ENCODE results near the gene PLXDC2. TPM values are rescaled to one million over a fixed set of nuclear protein-coding genes. Genes with fewer than 3 reads are reported as not detected.

PLXDC2 gene
- total and polyA plus RNA-seq, 4 donors, result 11.8 to 99.6 (median 40.8) TPM

DNA sequence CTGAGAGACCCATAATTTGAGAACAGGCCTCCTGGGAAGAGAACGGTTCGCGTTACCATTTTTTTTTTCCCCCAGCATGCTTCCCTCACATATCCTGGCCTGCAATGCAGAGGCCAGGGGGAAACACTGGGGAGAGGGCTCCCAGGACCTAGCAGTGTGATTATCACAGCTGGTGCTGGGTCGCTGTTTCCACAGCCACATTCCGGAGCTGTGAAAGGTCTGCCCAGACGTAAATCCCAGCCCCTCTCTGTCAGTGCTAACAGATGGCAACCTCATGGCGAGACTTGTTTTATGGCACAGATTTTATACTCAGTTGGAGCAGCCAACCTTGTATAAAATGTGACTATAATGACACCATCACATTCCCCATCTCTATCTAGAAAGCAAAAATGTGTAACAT, 150.5 kb downstream of the PLXDC2 start:
- peaks cover 0 to 36% (median 5%) of the 10 kb centered on the region in 5 donors for H3K4me1 ChIP-seq (ENCODE audit: control insufficient read depth in 5 of 5, insufficient read depth in 5 of 5, low read length in 5 of 5)
- peak; percentile 59 to 65 (median 64) for DNase-seq
- H3K36me3 ChIP-seq (ENCODE audit: control insufficient read depth in 4 of 4, insufficient read depth in 4 of 4, low read length in 4 of 4), result peaks cover 0 to 2% (median 0%) of the 10 kb centered on the region in 4 donors
- no peak overlapping the region for H3K4me3 ChIP-seq
- no peaks in the 10 kb centered on the region for H3K27me3 ChIP-seq (ENCODE audit: control insufficient read depth in 3 of 3, insufficient read depth in 3 of 3, low read length in 2 of 3)
- no peaks in the 10 kb centered on the region for H3K9me3 ChIP-seq (ENCODE audit: control insufficient read depth in 4 of 4, insufficient read depth in 3 of 4, low read length in 3 of 4)
- TF ChIP-seq, protein P1, sequence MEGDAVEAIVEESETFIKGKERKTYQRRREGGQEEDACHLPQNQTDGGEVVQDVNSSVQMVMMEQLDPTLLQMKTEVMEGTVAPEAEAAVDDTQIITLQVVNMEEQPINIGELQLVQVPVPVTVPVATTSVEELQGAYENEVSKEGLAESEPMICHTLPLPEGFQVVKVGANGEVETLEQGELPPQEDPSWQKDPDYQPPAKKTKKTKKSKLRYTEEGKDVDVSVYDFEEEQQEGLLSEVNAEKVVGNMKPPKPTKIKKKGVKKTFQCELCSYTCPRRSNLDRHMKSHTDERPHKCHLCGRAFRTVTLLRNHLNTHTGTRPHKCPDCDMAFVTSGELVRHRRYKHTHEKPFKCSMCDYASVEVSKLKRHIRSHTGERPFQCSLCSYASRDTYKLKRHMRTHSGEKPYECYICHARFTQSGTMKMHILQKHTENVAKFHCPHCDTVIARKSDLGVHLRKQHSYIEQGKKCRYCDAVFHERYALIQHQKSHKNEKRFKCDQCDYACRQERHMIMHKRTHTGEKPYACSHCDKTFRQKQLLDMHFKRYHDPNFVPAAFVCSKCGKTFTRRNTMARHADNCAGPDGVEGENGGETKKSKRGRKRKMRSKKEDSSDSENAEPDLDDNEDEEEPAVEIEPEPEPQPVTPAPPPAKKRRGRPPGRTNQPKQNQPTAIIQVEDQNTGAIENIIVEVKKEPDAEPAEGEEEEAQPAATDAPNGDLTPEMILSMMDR (IDR thresholded peaks at IDR 0.05; ENCODE audit: control extremely low read depth, extremely low read depth), result no peak
- no peak overlapping the region for H3K9ac ChIP-seq (ENCODE audit: insufficient read depth in 1 of 2, low read length in 2 of 2)
- no peak for ATAC-seq (ENCODE audit: insufficient read depth, low FRiP score)
- no peak overlapping the region for H3K27ac ChIP-seq (ENCODE audit: low read depth in 1 of 2, low read length in 1 of 2)
- 81 to 85% methylated on average over 7 of the region's 7 CpGs for WGBS, 2 donors

DNA sequence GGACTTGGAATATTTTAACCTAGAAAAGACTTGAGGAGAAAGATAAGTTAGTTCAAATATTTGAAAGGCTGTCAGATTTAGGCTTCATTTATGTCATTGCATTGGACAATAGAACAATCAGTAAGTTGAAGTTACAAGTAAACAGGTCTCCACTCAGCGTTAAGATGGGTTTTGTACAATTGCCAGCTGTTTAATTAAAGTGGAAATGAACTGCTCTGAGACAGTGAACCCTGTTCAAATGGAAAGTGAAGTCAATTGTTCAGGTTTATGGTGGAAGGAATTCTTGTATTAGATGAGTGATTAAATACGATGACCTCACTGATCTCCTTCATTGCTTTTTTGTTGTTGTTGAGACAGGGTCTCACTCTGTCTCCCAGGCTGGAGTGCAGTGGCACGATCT, 151.7 kb downstream of the PLXDC2 start:
- WGBS, 2 donors, result 71 to 90% methylated on average over 3 of the region's 3 CpGs
- TF ChIP-seq, protein P1 (IDR thresholded peaks at IDR 0.05; ENCODE audit: control extremely low read depth, extremely low read depth), result no peak
- no peak for DNase-seq

DNA sequence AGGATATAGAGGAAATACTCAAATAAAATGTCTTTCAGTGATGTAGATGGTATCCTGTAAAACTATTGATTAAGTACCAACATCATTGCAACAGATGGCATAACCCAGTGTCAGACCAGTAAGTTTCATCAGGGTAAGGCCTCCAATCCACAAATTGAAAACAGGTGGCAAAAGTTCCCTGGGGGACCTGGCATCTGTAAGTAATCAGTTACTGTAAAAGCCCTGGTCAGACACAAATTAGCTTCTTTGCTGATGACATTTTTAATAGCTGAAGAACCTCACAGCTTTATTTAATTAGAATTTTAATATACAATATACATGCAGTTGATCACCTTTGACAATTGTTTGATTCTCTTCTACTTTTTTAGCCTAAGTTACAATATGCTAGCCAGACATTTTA, 152.5 kb downstream of the PLXDC2 start:
- no peak overlapping the region for H3K4me3 ChIP-seq
- no peak overlapping the region for H3K9ac ChIP-seq (ENCODE audit: insufficient read depth in 1 of 2, low read length in 2 of 2)
- H3K36me3 ChIP-seq (ENCODE audit: control insufficient read depth in 4 of 4, insufficient read depth in 4 of 4, low read length in 4 of 4), result peaks cover 0 to 2% (median 0%) of the 10 kb centered on the region in 4 donors
- H3K4me1 ChIP-seq (ENCODE audit: control insufficient read depth in 5 of 5, insufficient read depth in 5 of 5, low read length in 5 of 5), result peaks cover 0 to 39% (median 7%) of the 10 kb centered on the region in 5 donors
- TF ChIP-seq, protein P1 (IDR thresholded peaks at IDR 0.05; ENCODE audit: control extremely low read depth, extremely low read depth), result no peak
- no peak for DNase-seq
- H3K9me3 ChIP-seq (ENCODE audit: control insufficient read depth in 4 of 4, insufficient read depth in 3 of 4, low read length in 3 of 4), result no peaks in the 10 kb centered on the region
- H3K27ac ChIP-seq (ENCODE audit: low read depth in 1 of 2, low read length in 1 of 2), result no peak overlapping the region
- ATAC-seq (ENCODE audit: insufficient read depth, low FRiP score), result no peak
- no peaks in the 10 kb centered on the region for H3K27me3 ChIP-seq (ENCODE audit: control insufficient read depth in 3 of 3, insufficient read depth in 3 of 3, low read length in 2 of 3)

More for the DNA sequence above, 151.7 kb downstream of the PLXDC2 start:
- no peak overlapping the region for H3K4me3 ChIP-seq
- H3K4me1 ChIP-seq (ENCODE audit: control insufficient read depth in 5 of 5, insufficient read depth in 5 of 5, low read length in 5 of 5), result peaks cover 0 to 39% (median 7%) of the 10 kb centered on the region in 5 donors
- no peaks in the 10 kb centered on the region for H3K9me3 ChIP-seq (ENCODE audit: control insufficient read depth in 4 of 4, insufficient read depth in 3 of 4, low read length in 3 of 4)
- peaks cover 0 to 2% (median 0%) of the 10 kb centered on the region in 4 donors for H3K36me3 ChIP-seq (ENCODE audit: control insufficient read depth in 4 of 4, insufficient read depth in 4 of 4, low read length in 4 of 4)
- H3K9ac ChIP-seq (ENCODE audit: insufficient read depth in 1 of 2, low read length in 2 of 2), result no peak overlapping the region
- no peak for ATAC-seq (ENCODE audit: insufficient read depth, low FRiP score)
- no peaks in the 10 kb centered on the region for H3K27me3 ChIP-seq (ENCODE audit: control insufficient read depth in 3 of 3, insufficient read depth in 3 of 3, low read length in 2 of 3)
- H3K27ac ChIP-seq (ENCODE audit: low read depth in 1 of 2, low read length in 1 of 2), result no peak overlapping the region

DNA sequence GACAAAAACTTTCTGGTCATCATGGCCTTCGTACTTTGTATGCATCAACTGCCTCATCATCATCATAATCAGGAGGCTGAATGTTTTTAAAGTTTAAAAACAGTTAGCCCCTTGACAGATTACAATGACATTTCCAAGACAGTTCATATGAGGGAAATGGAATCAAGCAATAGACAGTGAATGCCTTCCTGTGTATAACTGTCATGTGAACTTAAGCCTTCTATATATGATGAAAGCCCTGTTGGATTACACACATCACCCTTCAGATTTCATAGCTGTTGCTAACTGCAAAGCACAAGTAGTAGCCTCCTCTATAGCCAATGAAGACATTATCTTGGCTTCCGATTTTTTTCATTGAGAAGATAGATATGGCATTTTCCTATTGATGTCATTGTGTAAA, 154.0 kb downstream of the PLXDC2 start:
- WGBS, 2 donors, result 73 to 85% methylated on average over 2 of the region's 2 CpGs
- Histone ChIP-seq H3K9ac (ENCODE audit: insufficient read depth in 1 of 2, low read length in 2 of 2) (no peak overlapping the region), H3K4me1 (ENCODE audit: control insufficient read depth in 5 of 5, insufficient read depth in 5 of 5, low read length in 5 of 5) (peaks cover 0 to 42% (median 4%) of the 10 kb centered on the region in 5 donors), H3K36me3 (ENCODE audit: control insufficient read depth in 4 of 4, insufficient read depth in 4 of 4, low read length in 4 of 4) (peaks cover 0 to 2% (median 0%) of the 10 kb centered on the region in 4 donors), H3K27ac (ENCODE audit: low read depth in 1 of 2, low read length in 1 of 2) (no peak overlapping the region), H3K27me3 (ENCODE audit: control insufficient read depth in 3 of 3, insufficient read depth in 3 of 3, low read length in 2 of 3) (no peaks in the 10 kb centered on the region), H3K9me3 (ENCODE audit: control insufficient read depth in 4 of 4, insufficient read depth in 3 of 4, low read length in 3 of 4) (no peaks in the 10 kb centered on the region), H3K4me3 (no peak overlapping the region)
- TF ChIP-seq, protein P1 (IDR thresholded peaks at IDR 0.05; ENCODE audit: control extremely low read depth, extremely low read depth), result no peak
- no peak for ATAC-seq (ENCODE audit: insufficient read depth, low FRiP score)
- DNase-seq, result peak in 2 of 3 donors; percentile 41 to 66

All from lung (tissue), 12 donors.